Fibroblast of villous mesenchyme (primary cell): ENCODE data around the gene KRTAP19-5. TPM values are rescaled to one million over a fixed set of nuclear protein-coding genes. Genes with fewer than 3 reads are reported as not detected.
"Not testable (repeated sequence)": the region's sequence is repeated elsewhere in the genome, so short reads cannot be mapped to it uniquely, and the experiment has no call there.

ENCODE experiments used
- DNase-seq: peaks from one replicate; pipeline ENCODE4 v3.0.0-alpha.2; 2010; ENCODE audit warnings: low read depth
- H3K4me3 ChIP-seq: 2 replicates; pipeline ENCODE4 v1.5.1; 2011; ENCODE audit warnings: low read depth, mild to moderate bottlenecking, low read length
- total RNA-seq: library from RNA; depleted of rRNA; stranded (reverse); fragments of >200 nt; gene quantifications from 2 replicates; pipeline ENCODE4 v1.2.3, GENCODE V29; 2012
- TF ChIP-seq, protein P1 (sequence below): IDR thresholded peaks from 2 replicates; pipeline ENCODE4 v1.5.1; 2012; ENCODE audit warnings: low read depth, mild to moderate bottlenecking, low read length; ENCODE audit not compliant: insufficient read depth

KRTAP19-5 gene
- not detected in 2 replicates for total RNA-seq

- DNase-seq: no peak
Measured at GRCh38 chr21:30502041-30502440, at the start of gene KRTAP19-5. KRTAP19-5 (minus strand) TSS chr21:30502141; CDS start chr21:30502090, 51 bp downstream.

GRCh38 chr21:30541764-30542163, 39.8 kb upstream of the KRTAP19-5 start, which contains the start of gene KRTAP19-6:
KRTAP19-6 (minus strand) TSS chr21:30541864; CDS start chr21:30541833, 31 bp downstream.
- no peak within 1 kb of the TSS for H3K4me3 ChIP-seq
- TF ChIP-seq, protein P1, sequence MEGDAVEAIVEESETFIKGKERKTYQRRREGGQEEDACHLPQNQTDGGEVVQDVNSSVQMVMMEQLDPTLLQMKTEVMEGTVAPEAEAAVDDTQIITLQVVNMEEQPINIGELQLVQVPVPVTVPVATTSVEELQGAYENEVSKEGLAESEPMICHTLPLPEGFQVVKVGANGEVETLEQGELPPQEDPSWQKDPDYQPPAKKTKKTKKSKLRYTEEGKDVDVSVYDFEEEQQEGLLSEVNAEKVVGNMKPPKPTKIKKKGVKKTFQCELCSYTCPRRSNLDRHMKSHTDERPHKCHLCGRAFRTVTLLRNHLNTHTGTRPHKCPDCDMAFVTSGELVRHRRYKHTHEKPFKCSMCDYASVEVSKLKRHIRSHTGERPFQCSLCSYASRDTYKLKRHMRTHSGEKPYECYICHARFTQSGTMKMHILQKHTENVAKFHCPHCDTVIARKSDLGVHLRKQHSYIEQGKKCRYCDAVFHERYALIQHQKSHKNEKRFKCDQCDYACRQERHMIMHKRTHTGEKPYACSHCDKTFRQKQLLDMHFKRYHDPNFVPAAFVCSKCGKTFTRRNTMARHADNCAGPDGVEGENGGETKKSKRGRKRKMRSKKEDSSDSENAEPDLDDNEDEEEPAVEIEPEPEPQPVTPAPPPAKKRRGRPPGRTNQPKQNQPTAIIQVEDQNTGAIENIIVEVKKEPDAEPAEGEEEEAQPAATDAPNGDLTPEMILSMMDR: no peak
- DNase-seq: no peak

More at GRCh38 chr21:30502041-30502440, at the start of gene KRTAP19-5:
- no peak within 1 kb of the TSS for H3K4me3 ChIP-seq
- TF ChIP-seq, protein P1: no peak

DNA sequence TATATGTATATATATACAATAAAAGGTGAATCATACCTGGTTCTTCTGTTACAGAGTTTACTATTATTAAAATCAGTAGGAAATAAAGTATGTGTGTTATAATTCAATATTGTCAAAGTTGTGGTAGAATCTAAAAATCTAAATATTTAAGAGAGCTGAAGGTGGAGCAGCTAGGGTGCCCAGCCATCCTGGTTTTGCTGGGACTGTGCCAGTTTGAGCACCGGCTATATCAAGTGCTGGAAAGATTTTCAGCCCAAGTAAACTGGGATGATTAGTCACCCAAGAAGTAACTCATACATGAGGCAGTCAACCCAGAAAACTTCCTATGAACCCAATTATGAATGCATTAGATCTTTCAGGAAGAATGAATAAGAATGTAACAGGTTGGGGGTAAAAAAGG, 16.9 kb upstream of the KRTAP19-5 start:
- TF ChIP-seq, protein P1: no peak
- no peak overlapping the region for H3K4me3 ChIP-seq
- DNase-seq: no peak

DNA sequence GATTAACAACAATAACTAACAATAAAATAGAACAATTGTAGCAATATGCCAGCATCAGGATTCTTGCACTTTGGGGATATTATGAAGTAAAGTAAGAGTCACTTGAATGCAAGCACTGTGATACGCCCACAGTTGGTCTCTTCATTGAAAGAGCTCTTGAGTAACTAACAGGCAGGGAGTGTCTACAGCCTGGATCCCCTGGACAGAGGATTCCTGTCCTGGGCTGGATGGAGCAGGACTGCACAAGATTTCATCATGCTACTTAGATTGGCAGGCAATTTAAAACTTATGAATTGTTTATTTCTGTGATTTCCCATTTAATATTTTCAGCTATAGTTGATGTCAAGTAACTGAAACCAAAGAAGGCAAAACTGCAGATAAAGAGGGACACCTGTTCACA, 13.7 kb upstream of the KRTAP19-5 start:
- no peak overlapping the region for H3K4me3 ChIP-seq
- TF ChIP-seq, protein P1: no peak
- DNase-seq: no peak

DNA sequence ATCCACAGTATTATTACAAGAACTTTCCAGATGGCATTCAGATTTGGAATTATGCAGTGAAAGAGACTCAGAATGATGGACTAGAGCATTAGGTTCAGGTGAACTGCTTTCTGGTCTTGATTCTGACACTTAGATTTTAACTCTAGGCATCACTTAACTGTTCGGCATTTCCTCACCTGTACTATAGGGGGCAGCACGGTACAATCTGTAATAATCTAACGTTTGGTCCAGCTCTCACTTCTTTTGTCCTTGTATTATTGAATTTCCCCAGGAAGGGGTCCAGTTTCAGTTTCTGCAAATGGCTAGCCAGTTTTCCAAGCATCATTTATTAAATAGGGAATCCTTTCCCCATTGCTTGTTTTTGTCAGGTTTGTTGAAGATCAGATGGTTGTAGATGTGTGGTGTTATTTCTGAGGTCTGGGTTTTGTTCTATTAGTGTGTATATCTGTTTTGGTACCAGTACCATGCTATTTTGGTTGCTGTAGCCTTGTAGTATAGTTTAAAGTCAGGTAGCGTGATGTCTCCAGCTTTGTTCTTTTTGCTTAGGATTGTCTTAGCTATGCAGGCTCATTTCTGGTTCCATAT, 3.8 kb upstream of the KRTAP19-5 start:
- DNase-seq, H3K4me3 ChIP-seq: not testable (repeated sequence)

GRCh38 chr21:30497065-30497464, 4.9 kb downstream of the KRTAP19-5 start, which contains the start of gene KRTAP19-4:
KRTAP19-4 (minus strand) TSS chr21:30497165; CDS start chr21:30497110, 55 bp downstream.
- no peak within 1 kb of the TSS for H3K4me3 ChIP-seq
- TF ChIP-seq, protein P1: no peak
- no peak for DNase-seq

- TF ChIP-seq, protein P1: no peak
Measured at GRCh38 chr21:30491963-30492428, 9.9 kb downstream of the KRTAP19-5 start, which contains the start of gene KRTAP19-3. KRTAP19-3 (minus strand) TSS chr21:30492013; CDS start chr21:30491957, 56 bp downstream.

More at GRCh38 chr21:30491963-30492428, 9.9 kb downstream of the KRTAP19-5 start, which contains the start of gene KRTAP19-3:
- DNase-seq: no peak
- H3K4me3 ChIP-seq: no peak within 1 kb of the TSS
